ENCODE data around the gene PRRC1.
"Not testable (repeated sequence)": the region's sequence is repeated elsewhere in the genome, so short reads cannot be mapped to it uniquely, and the experiment has no call there.

Gene PRRC1

DNA sequence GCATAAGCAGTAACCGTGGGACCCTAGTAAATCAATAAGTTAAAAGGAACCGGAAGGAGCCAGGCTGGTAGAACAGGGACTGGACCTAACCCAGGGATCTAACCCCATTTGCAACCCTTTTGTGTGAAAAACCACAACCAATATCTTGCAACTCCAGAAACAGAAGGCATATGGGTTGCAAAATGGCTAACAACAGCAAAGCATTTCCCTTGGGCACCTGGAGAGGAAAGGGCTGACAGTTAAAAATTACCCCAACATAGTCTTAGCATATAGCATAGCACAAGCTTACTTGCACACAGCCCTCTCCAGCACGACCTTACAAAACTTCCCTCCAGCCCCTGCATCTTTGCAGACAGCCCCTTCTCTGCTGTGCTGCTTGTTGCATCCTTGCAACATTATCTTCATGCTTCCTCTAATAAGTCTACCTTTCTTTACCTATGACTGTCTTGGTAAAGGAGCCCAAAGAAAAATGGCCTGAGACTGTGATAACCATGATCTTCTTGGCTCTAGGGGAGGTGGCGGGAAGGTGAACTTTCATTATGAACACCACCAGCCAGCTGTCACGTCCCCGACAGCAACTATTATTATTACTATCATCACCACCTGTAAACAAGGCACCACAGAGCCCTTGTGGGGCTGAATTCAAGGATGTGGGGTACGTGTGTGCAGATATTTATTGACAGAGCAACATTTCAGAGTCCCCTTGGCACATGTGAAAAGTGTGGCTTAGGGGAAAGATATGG is 49.8 kb downstream of the PRRC1 start:
- no peaks in the 10 kb centered on the region for H3K4me1 ChIP-seq (ENCODE audit: control insufficient read depth, insufficient read depth, low read length)
- H3K9ac ChIP-seq (ENCODE audit: low read depth, low read length): no peak overlapping the region
- H3K9me3 ChIP-seq (replicated peaks; ENCODE audit: low read length): no peaks in the 10 kb centered on the region
- H3K27me3 ChIP-seq (ENCODE audit: control insufficient read depth, insufficient read depth, low read length): peaks cover 19% of the 10 kb centered on the region
- H3K4me2 ChIP-seq (ENCODE audit: low read length): no peak overlapping the region
- no peaks in the 10 kb centered on the region for H3K36me3 ChIP-seq (ENCODE audit: insufficient read depth, low read length)
- H3K4me3 ChIP-seq (ENCODE audit: low read length): no peak overlapping the region

DNA sequence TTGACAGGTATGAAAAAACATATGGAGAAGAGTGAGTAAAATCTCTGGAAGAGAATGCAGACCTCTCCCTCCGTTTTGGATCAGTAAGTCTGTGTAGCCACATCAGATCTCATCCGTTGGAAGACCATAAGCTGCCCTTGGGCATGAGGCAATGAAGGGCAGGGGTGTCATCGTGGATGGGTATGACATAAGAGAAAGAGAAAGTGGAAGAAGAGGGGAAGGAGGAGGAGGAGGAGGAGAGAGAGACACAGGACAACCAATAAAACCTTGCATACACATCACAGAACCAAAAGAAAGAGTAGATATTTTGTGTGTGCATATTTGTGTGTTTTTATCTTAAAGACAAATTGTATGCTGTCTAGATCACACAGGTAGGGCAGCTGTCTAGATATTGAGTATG is 50.7 kb downstream of the PRRC1 start:
- no peaks in the 10 kb centered on the region for H3K4me1 ChIP-seq (ENCODE audit: control insufficient read depth, insufficient read depth, low read length)
- peaks cover 19% of the 10 kb centered on the region for H3K27me3 ChIP-seq (ENCODE audit: control insufficient read depth, insufficient read depth, low read length)
- no peaks in the 10 kb centered on the region for H3K36me3 ChIP-seq (ENCODE audit: insufficient read depth, low read length)
- H3K4me2 ChIP-seq (ENCODE audit: low read length): no peak overlapping the region
- H3K9me3 ChIP-seq (replicated peaks; ENCODE audit: low read length): no peaks in the 10 kb centered on the region
- H3K9ac ChIP-seq (ENCODE audit: low read depth, low read length): no peak overlapping the region
- no peak overlapping the region for H3K4me3 ChIP-seq (ENCODE audit: low read length)

DNA sequence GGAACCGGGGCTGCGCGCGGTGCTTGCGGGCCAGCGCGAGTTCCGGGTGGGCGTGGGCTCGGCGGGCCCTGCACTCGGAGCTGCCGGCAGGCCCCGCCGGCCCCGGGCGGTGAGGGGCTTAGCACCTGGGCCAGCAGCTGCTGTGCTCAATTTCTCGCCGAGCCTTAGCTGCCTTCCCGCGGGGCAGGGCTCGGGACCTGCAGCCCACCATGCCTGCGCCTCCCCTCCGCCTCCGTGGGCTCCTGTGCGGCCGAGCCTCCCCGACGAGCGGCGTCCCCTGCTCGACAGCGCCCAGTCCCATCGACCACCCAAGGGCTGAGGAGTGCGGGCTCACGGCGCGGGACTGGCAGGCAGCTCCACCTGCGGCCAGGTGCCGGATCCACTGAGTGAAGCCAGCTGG is 52.0 kb downstream of the PRRC1 start:
- not testable (repeated sequence) for H3K4me3 ChIP-seq (ENCODE audit: low read length); H3K36me3 ChIP-seq (ENCODE audit: insufficient read depth, low read length); H3K4me1 ChIP-seq (ENCODE audit: control insufficient read depth, insufficient read depth, low read length); H3K9ac ChIP-seq (ENCODE audit: low read depth, low read length); H3K4me2 ChIP-seq (ENCODE audit: low read length); H3K9me3 ChIP-seq (replicated peaks; ENCODE audit: low read length)
- H3K27me3 ChIP-seq (ENCODE audit: control insufficient read depth, insufficient read depth, low read length): peaks cover 19% of the 10 kb centered on the region

DNA sequence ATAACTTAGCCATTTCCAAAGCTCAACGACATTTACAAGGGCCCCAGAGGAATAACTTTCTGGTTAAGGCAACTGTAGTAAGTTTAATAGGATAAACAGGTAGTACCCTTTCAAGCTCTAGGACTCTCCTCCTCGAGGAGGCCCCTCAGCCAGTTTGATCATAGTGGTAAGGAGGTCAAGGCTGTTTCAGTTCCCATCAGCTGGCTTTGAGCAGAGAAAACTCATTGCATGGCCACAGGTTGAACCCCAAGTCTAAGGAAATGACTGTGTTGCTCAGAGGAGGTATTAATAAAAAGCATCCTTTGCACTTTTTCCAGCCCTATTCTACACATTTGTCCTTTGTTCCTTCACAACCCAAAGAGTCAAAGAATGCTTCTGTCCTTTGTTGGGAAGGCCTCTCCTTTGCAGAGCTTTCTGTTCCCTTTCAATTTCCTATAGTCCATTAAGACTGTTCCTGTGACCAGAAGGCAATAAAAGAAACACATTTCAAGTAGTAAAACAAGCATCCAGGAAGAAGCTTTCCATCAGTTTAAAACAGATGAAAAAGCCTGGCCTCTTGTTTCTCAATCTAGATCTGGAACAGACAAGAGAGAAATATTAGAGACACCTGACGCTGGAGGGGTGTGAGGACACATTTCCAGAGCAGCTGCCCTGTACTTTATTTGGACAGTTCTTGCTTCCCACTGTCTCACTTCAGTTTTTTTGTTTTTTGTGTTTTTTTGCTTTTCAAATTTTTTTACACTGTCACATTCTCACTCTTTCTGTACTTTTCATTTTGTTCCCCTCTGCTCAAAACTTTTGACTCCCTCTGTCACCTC is 54.1 kb downstream of the PRRC1 start:
- Histone ChIP-seq H3K27me3 (ENCODE audit: control insufficient read depth, insufficient read depth, low read length) (peaks cover 12% of the 10 kb centered on the region), H3K36me3 (ENCODE audit: insufficient read depth, low read length) (no peaks in the 10 kb centered on the region), H3K4me2 (ENCODE audit: low read length) (no peak overlapping the region), H3K4me3 (ENCODE audit: low read length) (no peak overlapping the region), H3K9me3 (replicated peaks; ENCODE audit: low read length) (no peaks in the 10 kb centered on the region), H3K4me1 (ENCODE audit: control insufficient read depth, insufficient read depth, low read length) (no peaks in the 10 kb centered on the region), H3K9ac (ENCODE audit: low read depth, low read length) (no peak overlapping the region)

DNA sequence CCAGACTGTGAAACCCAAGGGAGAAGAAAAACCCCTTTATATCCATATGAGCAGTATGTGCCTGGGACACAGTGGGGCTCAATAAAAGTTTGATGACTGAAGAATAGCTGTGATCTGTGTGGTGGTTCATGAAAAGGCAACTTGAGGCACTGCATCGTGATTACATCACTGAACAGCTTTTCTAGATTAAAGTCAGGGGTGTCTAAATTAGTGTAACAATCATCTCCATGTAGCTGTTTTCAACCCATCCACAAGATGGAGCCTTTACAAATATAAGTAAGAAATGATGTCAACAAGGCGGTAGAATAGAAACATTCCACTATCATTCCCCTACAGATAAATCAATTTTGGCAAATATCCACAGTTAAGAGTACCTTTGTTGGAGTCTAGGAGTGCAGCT is 55.5 kb downstream of the PRRC1 start:
- no peaks in the 10 kb centered on the region for H3K9me3 ChIP-seq (replicated peaks; ENCODE audit: low read length)
- peaks cover 6% of the 10 kb centered on the region for H3K4me1 ChIP-seq (ENCODE audit: control insufficient read depth, insufficient read depth, low read length)
- H3K4me2 ChIP-seq (ENCODE audit: low read length): no peak overlapping the region
- H3K4me3 ChIP-seq (ENCODE audit: low read length): no peak overlapping the region
- no peaks in the 10 kb centered on the region for H3K36me3 ChIP-seq (ENCODE audit: insufficient read depth, low read length)
- H3K9ac ChIP-seq (ENCODE audit: low read depth, low read length): no peak overlapping the region
- peaks cover 7% of the 10 kb centered on the region for H3K27me3 ChIP-seq (ENCODE audit: control insufficient read depth, insufficient read depth, low read length)

DNA sequence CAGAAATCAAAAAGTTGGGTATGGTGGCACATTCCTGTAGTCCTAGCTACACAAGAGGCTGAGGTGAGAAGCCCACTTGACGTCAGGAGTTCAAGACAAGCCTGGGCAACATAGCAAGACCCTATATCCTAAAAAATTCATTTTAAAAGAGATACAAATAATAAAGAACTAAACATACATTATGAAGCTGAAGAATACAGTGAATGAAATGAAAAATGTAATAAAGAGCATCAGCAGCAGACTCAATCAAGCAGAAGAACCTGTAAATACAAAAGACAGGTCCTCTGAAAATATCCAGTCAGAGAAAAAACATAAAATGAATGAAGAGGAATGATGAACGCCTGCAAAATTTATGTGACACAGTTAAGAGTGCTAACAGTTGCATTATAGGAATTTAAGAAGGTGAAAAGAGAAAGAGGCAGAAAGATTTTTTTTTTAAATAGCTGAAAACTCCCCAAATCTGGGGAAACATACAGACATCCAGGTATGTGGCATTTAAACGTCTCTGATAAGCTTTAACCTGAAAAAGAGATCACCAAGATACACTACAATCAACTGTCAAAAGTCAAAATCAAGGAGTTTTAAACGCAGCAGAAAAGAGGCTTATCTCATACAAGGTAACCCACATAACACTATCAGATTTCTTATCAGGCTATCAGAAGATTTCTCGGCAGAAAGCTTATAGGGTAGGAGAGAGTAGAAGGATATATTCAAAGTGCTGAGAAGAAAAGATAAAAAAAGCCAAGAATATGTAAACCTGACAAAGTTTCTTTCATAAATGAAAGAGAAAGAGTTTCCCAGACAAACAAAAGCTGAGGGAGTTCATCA is 57.6 kb downstream of the PRRC1 start:
- H3K4me2 ChIP-seq (ENCODE audit: low read length): no peak overlapping the region
- no peaks in the 10 kb centered on the region for H3K9me3 ChIP-seq (replicated peaks; ENCODE audit: low read length)
- H3K4me1 ChIP-seq (ENCODE audit: control insufficient read depth, insufficient read depth, low read length): peaks cover 6% of the 10 kb centered on the region
- no peak overlapping the region for H3K4me3 ChIP-seq (ENCODE audit: low read length)
- no peaks in the 10 kb centered on the region for H3K27me3 ChIP-seq (ENCODE audit: control insufficient read depth, insufficient read depth, low read length)
- no peaks in the 10 kb centered on the region for H3K36me3 ChIP-seq (ENCODE audit: insufficient read depth, low read length)
- no peak overlapping the region for H3K9ac ChIP-seq (ENCODE audit: low read depth, low read length)

DNA sequence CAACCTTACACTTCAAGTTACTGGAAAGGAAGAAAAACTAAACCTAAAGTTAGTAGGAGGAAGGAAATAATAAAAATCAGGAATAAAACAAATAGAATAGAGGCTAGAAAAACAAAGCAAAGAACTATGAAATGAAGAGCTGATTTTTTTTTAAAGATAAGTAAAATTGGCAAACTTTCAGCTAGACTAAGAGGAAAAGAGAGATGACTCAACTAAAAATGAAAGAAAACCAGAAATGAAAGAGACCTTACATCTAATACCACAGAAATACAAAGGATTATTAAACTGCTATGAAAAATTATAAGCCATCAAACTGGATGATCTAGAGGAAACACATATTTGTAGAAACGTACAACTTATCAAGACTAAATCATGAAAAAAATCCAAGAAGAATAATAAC is 60.0 kb downstream of the PRRC1 start:
- Histone ChIP-seq H3K4me2 (ENCODE audit: low read length) (no peak overlapping the region), H3K36me3 (ENCODE audit: insufficient read depth, low read length) (no peaks in the 10 kb centered on the region), H3K4me3 (ENCODE audit: low read length) (no peak overlapping the region), H3K4me1 (ENCODE audit: control insufficient read depth, insufficient read depth, low read length) (peaks cover 6% of the 10 kb centered on the region), H3K27me3 (ENCODE audit: control insufficient read depth, insufficient read depth, low read length) (no peaks in the 10 kb centered on the region), H3K9me3 (replicated peaks; ENCODE audit: low read length) (no peaks in the 10 kb centered on the region), H3K9ac (ENCODE audit: low read depth, low read length) (no peak overlapping the region)

DNA sequence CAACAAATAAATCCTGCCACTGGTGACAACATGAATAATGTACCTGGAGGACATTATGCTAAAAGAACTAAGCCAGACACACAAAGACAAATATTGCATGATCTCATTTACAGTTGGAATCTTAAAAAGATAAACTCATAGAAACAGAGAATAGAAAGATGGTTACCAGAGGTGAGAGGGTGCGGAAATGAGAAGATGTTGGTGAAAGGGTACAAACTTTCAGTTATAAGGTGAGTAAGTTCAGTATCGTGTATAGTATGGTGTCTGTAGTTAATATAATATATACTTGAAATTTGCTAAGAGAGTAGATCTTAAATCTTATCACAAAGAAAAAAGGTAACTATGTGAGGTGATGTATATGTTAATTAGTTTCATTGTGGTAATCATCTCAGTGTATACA is 63.3 kb downstream of the PRRC1 start:
- Histone ChIP-seq H3K4me1 (ENCODE audit: control insufficient read depth, insufficient read depth, low read length) (peaks cover 6% of the 10 kb centered on the region), H3K36me3 (ENCODE audit: insufficient read depth, low read length) (no peaks in the 10 kb centered on the region), H3K4me2 (ENCODE audit: low read length) (no peak overlapping the region), H3K27me3 (ENCODE audit: control insufficient read depth, insufficient read depth, low read length) (no peaks in the 10 kb centered on the region), H3K9ac (ENCODE audit: low read depth, low read length) (no peak overlapping the region), H3K9me3 (replicated peaks; ENCODE audit: low read length) (no peaks in the 10 kb centered on the region), H3K4me3 (ENCODE audit: low read length) (no peak overlapping the region)

DNA sequence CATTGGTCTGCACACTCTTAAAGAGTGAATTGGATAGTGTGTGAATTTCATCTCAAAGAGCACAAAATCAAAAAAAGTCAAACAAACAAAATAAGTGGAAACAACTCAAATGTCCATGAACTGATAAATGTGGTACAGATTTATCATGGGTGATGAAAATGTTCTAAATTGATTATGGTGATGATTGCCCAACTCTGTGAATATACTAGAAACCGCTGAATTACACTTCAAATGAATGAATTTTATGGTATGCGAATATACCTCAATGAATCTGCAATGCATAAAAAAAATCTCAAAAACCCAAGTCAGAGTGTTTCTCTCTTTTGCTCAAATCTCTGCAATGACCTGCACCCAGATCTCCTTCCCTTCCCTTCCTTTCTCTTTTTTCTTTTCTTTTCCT is 64.0 kb downstream of the PRRC1 start:
- Histone ChIP-seq H3K36me3 (ENCODE audit: insufficient read depth, low read length) (no peaks in the 10 kb centered on the region), H3K4me2 (ENCODE audit: low read length) (no peak overlapping the region), H3K27me3 (ENCODE audit: control insufficient read depth, insufficient read depth, low read length) (no peaks in the 10 kb centered on the region), H3K4me3 (ENCODE audit: low read length) (no peak overlapping the region), H3K9ac (ENCODE audit: low read depth, low read length) (no peak overlapping the region), H3K4me1 (ENCODE audit: control insufficient read depth, insufficient read depth, low read length) (peaks cover 6% of the 10 kb centered on the region), H3K9me3 (replicated peaks; ENCODE audit: low read length) (no peaks in the 10 kb centered on the region)

DNA sequence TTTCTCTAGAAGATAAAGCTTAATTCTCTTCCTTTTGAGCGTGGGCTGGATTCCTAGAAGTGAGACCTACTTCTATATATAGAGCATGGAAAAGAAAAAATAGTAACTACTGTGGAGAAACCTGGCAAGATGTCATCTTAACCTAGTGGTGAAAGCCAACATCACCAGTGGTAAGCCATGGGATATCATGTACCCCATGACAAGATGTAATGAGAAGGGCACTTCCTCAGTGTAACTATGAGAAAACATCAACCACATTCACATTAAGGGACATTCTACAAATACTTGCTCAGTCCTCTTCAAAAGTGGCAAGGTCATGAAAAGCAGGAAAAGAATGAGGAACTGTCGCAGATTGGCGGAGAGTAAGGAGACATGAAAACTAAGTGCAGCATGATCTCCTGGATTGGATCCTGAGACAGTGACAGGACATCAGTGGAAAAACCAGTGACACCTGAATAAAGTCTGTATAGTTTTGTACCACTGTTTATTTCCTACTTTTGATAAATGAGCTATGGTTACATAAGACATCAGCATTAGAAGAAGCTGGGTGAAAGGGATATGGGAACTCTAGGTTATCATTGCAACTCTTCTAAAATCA is 65.4 kb downstream of the PRRC1 start:
- Histone ChIP-seq H3K4me2 (ENCODE audit: low read length) (no peak overlapping the region), H3K36me3 (ENCODE audit: insufficient read depth, low read length) (no peaks in the 10 kb centered on the region), H3K4me3 (ENCODE audit: low read length) (no peak overlapping the region), H3K27me3 (ENCODE audit: control insufficient read depth, insufficient read depth, low read length) (peaks cover 3% of the 10 kb centered on the region), H3K4me1 (ENCODE audit: control insufficient read depth, insufficient read depth, low read length) (no peaks in the 10 kb centered on the region), H3K9me3 (replicated peaks; ENCODE audit: low read length) (no peaks in the 10 kb centered on the region), H3K9ac (ENCODE audit: low read depth, low read length) (no peak overlapping the region)

DNA sequence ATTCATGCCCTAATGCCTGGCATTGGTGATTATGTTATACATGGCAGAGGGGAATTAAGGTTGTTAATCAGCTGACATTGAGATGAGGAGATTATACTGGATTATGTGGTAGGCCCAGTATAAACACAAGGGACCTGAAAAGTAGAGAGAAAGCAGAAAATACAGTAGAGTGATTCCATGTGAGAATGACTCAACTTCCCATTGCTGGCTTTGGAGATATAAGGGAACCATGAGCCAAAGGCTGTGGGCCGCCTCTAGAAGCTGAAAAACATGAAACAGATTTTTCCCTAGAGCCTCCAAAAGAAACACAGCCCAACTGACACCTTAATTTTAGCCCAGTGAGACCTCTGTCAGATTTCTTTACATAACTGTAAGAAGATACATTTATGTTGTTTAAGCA is 66.4 kb downstream of the PRRC1 start:
- no peak overlapping the region for H3K4me2 ChIP-seq (ENCODE audit: low read length)
- no peaks in the 10 kb centered on the region for H3K9me3 ChIP-seq (replicated peaks; ENCODE audit: low read length)
- no peaks in the 10 kb centered on the region for H3K4me1 ChIP-seq (ENCODE audit: control insufficient read depth, insufficient read depth, low read length)
- H3K27me3 ChIP-seq (ENCODE audit: control insufficient read depth, insufficient read depth, low read length): peaks cover 6% of the 10 kb centered on the region
- H3K9ac ChIP-seq (ENCODE audit: low read depth, low read length): no peak overlapping the region
- H3K4me3 ChIP-seq (ENCODE audit: low read length): no peak overlapping the region
- no peaks in the 10 kb centered on the region for H3K36me3 ChIP-seq (ENCODE audit: insufficient read depth, low read length)
